GM18499 (cell line): ENCODE results near the gene FLNC.

Experiments used
- ATAC-seq: cut with Tn5 transposase; IDR thresholded peaks from one replicate; pipeline ENCODE4 v1.9.1; 2021; ENCODE audit warnings: moderate number of reproducible peaks; ENCODE audit not compliant: insufficient read depth, unreplicated experiment

FLNC gene

DNA sequence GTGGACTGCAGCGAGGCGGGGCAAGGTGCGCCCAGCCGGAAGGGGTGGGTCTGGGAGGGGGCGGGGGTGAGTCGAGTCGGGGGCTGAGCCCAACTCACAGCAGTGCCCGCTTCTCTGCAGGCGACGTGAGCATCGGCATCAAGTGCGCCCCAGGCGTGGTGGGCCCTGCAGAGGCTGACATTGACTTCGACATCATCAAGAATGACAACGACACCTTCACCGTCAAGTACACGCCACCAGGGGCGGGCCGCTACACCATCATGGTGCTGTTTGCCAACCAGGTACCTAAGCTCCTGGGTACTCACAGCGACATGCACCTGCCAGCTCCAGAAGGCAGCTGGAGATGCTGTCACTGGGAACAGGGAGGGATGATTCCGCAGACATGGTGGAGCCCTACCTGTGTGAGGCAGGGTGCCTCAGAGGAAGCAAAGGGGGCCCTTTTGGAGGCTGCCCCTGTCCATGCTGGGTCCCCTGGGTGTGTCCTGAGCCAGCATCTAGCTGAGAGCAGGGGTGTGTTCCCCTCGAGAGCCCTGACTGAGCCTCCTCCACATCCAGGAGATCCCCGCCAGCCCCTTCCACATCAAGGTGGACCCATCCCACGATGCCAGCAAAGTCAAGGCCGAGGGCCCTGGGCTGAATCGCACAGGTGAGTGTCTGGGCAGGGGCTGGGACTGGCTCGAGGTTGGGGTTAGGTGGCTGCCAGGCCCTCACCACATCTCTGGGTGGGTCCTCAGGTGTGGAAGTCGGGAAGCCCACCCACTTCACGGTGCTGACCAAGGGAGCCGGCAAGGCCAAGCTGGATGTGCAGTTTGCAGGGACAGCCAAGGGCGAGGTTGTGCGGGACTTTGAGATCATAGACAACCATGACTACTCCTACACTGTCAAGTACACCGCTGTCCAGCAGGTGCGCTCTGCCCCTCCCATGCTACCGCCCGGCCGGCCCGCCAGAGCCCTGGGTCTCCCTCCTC is 12.8 kb downstream of the FLNC start:
- ATAC-seq: no peak

DNA sequence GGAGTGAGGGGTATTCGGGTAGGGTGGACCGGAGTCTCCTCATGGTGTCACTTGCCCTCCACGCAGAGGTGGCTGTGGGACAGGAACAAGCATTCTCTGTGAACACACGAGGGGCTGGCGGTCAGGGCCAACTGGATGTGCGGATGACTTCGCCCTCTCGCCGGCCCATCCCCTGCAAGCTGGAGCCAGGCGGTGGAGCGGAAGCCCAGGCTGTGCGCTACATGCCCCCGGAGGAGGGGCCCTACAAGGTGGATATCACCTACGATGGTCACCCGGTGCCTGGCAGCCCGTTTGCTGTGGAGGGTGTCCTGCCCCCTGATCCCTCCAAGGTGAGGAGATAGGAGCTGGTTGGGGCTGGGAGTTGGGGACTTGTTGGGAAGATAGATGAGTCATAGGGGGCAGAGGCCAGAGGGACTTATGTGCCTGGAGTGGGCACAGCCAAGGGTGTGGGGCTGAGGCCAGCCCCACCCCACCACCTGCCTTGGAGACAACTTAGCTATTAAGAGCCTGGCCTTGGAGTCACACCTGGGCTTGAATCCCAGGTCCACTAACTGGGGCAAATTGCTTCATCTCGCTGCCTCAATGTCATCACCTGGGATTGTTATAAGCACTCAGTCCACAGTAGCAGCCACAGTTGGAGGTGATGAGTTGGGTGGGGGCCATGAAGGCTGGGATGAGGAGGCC is 13.9 kb downstream of the FLNC start:
- no peak for ATAC-seq

DNA sequence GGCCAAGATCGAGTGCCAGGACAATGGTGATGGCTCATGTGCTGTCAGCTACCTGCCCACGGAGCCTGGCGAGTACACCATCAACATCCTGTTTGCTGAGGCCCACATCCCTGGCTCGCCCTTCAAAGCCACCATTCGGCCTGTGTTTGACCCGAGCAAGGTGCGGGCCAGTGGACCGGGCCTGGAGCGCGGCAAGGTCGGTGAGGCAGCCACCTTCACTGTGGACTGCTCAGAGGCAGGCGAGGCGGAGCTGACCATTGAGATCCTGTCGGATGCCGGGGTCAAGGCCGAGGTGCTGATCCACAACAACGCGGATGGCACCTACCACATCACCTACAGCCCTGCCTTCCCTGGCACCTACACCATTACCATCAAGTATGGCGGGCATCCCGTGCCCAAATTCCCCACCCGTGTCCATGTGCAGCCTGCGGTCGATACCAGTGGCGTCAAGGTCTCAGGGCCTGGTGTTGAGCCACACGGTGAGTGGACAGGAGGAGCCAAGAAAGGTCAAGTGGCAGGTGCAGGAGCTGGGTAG is 14.6 kb downstream of the FLNC start:
- no peak for ATAC-seq

DNA sequence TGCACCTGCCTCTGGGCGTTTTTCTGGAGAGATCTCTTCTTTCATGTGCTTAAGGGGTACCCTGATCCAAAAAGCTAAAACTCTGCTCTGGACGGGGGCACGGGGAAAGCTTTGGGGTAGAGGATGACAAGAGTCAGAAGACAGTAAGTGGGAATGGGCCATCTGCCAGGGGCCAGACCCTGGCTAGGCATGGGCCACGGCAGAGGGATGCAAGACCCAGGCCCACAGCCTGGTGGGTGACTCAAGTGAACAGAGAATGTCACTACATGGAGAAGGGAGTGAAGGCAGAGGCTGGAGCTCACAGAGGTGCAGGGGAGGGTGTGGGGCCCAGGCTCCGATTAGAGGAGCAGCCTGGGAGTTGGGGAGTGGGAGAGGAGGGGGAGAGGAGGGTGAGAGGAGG is 15.3 kb downstream of the FLNC start:
- no peak for ATAC-seq

DNA sequence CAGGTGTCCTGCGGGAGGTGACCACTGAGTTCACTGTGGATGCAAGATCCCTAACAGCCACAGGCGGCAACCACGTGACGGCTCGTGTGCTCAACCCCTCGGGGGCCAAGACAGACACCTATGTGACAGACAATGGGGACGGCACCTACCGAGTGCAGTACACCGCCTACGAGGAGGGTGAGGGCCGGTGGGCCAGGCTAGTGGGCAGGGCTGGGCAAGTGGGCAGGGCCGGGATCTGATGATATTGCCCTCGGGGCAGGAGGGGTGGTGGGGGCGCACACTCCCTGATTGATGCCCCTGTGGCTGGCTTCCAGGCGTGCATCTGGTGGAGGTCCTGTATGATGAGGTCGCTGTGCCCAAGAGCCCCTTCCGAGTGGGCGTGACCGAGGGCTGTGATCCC is 15.8 kb downstream of the FLNC start:
- ATAC-seq: no peak

DNA sequence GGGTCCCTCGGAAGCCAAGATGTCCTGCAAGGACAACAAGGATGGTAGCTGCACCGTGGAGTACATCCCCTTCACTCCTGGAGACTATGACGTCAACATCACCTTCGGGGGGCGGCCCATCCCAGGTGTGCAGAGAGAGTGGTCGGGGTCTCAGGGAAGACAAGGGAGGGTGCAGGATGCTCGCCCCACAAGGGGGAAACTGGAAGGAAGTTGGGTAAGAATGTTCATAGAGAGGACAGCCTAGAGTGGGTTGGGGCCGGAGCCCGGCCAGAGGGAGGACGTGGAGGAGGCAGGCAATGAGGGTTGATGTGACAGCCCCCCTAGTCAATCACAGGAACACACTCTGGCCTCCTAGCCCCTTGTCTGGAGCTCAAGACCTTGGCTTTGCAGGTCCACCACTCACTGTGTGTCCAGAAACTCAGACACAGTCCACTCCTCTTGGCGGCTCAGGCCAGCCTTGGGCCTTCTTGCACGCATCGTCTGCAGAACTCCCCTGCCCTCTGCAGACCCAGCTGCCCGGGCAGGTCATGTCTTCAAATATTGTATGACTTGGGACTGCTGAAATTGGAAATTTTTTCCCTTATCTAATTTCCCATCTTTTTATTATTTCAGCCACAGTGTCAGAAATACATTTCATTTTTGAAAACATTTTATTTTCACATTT is 16.7 kb downstream of the FLNC start:
- ATAC-seq: no peak

DNA sequence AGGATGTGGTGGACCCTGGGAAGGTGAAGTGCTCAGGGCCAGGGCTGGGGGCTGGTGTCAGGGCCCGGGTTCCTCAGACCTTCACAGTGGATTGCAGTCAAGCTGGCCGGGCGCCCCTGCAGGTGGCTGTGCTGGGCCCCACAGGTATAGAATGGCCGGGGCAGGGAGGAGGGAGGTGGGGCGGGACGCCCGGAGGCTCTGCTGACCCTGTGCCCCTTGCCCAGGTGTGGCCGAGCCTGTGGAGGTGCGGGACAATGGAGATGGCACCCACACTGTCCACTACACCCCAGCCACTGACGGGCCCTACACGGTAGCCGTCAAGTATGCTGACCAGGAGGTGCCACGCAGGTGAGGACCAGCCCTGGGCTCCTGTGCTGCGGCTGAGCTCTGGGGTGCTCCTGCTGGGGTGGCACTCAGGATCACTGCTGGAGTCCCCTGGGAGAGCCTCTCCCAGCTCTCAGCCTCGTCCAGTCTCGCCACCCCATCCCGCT is 17.6 kb downstream of the FLNC start:
- ATAC-seq: no peak

DNA sequence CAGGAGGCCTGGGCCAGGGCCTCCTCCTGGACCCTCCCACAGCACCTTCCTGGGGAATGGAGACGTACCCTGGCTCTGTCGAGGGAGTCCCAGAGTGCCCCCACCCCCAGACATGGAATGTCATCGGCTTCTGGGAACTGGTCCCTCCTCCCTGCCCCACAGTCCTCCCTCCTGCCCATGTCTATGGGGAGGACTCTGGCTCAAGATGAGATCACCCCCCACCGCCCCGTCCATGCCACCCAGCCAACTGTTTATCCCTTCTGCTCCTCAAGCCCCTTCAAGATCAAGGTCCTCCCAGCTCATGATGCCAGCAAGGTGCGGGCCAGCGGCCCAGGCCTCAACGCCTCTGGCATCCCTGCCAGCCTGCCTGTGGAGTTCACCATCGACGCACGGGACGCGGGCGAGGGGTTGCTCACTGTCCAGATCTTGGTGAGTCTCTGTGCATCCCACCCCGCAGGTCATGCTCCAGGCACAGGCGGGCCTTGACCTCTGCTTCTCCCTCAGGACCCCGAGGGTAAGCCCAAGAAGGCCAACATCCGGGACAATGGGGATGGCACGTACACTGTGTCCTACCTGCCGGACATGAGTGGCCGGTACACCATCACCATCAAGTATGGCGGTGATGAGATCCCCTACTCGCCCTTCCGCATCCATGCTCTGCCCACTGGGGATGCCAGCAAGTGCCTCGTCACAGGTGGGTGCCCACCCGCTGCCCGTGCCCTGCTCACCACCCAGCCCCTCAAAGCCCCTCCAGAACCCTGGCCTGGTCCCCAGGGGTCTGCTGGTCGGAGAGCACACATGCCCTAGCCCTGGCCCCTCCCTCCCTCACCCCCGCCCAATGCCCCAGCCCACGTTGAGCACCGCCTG is 18.3 kb downstream of the FLNC start:
- ATAC-seq: no peak

DNA sequence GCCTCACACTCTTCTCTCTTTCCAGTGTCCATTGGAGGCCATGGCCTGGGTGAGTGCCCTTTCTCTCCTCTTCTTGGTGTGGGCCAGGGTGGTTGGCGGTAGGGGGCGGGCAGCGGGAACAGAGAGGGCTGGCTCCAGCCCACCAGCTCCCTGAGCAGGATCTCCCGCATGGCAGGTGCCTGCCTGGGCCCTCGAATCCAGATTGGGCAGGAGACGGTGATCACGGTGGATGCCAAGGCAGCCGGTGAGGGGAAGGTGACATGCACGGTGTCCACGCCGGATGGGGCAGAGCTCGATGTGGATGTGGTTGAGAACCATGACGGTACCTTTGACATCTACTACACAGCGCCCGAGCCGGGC is 18.9 kb downstream of the FLNC start:
- ATAC-seq: no peak

DNA sequence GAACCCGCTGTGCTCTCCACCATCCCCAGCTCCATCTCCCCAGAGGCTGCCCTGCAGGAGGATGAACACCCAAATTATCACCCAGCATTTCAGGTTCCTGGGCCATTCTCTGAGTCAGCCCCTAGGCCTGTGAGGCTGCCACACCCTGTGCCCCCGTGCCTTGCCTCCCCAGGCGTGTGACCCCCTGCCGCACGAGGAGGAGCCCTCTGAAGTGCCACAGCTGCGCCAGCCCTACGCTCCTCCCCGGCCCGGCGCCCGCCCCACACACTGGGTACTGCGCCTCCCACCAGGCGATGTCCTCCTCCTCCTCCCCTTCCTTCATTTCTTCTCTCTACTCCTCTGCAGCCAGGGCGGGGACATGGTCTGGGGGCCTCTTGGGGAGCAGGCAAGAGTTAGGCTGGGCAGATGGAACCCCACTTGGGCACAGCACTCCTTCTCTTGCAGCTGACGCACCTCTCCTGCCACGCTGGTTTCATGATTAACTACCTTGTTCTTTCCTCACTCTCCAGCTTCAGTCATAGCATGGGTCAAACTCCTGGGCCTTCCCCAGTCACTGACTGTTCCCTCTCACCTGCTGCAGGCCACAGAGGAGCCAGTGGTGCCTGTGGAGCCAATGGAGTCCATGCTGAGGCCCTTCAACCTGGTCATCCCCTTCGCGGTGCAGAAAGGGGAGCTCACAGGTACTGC is 19.7 kb downstream of the FLNC start:
- no peak for ATAC-seq

DNA sequence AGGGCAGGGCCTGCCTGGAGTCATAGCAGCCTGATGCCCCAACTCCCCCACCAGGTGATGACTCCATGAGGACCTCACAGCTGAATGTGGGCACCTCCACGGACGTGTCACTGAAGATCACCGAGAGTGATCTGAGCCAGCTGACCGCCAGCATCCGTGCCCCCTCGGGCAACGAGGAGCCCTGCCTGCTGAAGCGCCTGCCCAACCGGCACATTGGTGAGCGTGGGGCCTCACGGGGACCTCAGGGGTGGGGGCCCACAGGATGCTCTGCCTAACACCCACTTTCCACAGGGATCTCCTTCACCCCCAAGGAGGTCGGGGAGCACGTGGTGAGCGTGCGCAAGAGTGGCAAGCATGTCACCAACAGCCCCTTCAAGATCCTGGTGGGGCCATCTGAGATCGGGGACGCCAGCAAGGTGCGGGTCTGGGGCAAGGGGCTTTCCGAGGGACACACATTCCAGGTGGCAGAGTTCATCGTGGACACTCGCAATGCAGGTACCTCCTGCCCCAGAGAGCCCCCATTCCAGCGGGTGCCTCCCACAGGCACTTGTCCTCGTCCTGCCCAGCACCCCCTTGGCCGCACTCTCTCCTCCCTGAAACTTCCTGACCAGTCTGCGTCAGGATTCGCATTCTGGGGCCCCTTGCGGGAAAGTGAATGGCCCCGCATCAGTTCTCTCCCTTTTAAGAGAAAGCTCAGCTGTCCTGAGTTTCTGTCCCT is 22.5 kb downstream of the FLNC start:
- ATAC-seq: no peak

DNA sequence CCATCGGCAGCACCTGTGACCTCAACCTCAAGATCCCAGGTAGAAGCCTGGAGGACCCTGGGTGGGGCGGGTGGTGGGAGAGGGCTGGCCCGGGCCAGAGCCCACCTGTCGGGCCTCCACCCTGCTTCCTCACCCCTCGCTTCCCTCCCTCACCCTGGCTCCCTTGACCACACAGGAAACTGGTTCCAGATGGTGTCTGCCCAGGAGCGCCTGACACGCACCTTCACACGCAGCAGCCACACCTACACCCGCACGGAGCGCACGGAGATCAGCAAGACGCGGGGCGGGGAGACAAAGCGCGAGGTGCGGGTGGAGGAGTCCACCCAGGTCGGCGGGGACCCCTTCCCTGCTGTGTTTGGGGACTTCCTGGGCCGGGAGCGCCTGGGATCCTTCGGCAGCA is 23.6 kb downstream of the FLNC start:
- ATAC-seq: no peak

DNA sequence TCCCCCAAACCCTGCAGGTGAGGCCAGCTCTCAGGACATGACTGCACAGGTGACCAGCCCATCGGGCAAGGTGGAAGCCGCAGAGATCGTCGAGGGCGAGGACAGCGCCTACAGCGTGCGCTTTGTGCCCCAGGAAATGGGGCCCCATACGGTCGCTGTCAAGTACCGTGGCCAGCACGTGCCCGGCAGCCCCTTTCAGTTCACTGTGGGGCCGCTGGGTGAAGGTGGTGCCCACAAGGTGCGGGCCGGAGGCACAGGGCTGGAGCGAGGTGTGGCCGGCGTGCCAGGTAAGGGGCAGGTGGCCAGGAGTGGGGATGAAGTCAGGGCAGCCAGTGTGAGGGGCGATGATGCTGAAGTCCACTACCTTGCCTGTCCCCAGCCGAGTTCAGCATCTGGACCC is 24.2 kb downstream of the FLNC start:
- ATAC-seq: no peak

DNA sequence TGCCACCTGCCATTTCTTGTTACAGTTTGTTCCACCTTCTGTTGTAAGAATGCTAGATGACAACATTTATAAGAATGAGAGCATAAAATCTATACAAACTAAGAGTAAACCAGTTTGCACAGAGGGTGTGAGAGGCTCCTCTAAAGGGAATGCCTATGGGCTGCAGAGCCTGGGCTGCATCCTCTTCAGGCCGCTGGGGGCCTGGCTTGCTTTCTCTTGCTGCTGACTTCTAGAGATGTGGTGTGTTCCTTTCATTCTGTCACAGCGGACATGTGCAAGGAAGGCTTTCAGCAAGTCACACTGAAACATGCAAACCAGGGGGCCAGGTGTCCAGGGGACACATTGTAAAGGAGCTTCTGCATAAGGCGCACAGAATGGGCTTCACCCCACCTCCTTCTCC is 25.4 kb downstream of the FLNC start:
- no peak for ATAC-seq

DNA sequence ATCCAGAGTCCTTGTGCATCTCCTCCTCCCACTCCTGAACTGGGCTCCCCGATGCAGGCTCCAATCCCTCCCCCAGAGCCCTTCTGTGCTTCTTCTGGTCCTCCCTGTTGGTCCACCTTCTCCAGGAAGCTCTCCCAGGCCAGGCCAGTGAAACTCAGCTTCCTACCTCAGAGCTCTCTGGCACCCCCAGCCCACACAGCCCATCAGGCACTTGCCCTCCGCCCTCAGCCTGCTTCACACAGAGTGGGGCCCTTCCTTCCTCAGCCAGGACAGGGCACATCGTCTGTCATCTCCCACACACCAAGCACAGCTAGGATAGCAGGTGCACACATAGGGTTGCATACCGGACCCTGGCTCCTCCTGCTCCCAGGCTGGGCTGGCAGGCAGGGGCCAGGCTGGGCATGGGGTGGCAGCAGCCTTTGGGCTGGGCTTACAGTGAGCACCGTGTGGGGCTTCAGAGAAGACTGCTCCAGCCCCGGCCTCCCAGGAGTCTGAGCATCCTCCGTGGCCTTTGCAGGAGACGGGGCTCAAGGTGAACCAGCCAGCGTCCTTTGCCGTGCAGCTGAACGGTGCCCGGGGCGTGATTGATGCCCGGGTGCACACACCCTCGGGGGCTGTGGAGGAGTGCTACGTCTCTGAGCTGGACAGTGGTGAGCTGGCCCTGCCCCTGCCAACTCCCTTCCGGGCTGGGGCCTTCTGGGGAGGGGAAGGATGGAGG is 26.0 kb downstream of the FLNC start:
- ATAC-seq: no peak

DNA sequence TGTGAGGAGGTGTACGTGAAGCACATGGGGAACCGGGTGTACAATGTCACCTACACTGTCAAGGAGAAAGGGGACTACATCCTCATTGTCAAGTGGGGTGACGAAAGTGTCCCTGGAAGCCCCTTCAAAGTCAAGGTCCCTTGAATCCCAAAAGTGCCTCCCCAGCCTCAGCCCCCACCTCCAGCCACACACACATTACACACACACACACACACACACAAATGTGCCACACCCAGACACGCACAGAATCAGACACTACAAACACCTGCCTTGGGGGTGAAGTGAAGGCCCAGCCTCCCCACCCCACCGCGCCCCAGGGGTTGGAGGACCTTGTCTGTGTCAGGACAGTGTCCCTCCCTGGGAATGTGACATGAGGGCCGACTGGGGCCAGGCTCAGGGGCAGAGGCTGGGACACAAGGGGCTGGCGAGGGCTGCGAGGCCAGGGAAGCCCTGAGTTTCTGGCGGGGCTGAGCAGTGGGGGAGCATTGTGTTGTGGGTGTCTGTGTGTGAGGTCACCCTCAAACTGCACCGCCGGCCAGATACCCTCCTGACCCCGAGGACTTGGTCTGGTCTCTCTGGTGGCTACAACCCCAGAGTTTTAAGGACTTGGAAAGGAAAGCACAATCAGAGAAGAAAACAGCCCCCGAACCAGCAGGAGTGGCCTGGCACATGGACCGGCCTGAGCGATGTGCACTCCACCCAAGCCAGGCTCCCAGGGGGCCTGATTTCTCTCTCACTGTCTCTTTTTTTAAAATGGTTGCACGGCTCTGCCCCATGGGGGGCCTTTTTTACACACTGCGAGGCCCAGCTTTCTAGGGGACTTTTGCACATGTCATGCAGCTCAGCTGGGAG is 28.4 kb downstream of the FLNC start:
- ATAC-seq: no peak
